Measurements from ENCODE around the gene SDF4.

DNA sequence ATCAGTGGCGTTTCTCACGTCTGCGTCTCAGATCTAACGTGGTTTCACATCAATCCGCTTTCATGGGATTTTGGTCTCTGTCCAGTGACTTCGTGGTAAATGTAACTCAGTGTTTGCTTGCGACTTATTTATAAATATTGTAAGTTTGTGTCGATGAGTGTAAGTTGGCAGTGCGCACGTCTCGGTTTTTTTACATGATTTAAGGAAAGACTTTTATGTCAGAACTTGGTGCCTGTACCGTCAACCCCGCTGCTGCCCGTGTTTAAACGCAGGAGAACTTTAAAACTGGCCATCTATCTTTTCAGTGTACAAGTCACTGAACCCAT lies 1.7 kb upstream of the SDF4 start:
- TF ChIP-seq RBFOX2 (IDR thresholded peaks at IDR 0.05; ENCODE audit: low read depth, low read length) (no peak), RFX5 (IDR thresholded peaks at IDR 0.05; ENCODE audit: low read depth, low read length) (no peak), HCFC1 (IDR thresholded peaks at IDR 0.05; ENCODE audit: low read depth, low read length) (no peak), NFRKB (IDR thresholded peaks at IDR 0.05) (no peak), ZFP36L1 (CRISPR knock-in tag; IDR thresholded peaks at IDR 0.05) (no peak)
- TF ChIP-seq, protein P1, sequence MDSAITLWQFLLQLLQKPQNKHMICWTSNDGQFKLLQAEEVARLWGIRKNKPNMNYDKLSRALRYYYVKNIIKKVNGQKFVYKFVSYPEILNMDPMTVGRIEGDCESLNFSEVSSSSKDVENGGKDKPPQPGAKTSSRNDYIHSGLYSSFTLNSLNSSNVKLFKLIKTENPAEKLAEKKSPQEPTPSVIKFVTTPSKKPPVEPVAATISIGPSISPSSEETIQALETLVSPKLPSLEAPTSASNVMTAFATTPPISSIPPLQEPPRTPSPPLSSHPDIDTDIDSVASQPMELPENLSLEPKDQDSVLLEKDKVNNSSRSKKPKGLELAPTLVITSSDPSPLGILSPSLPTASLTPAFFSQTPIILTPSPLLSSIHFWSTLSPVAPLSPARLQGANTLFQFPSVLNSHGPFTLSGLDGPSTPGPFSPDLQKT (CRISPR knock-in tag; IDR thresholded peaks at IDR 0.05; ENCODE audit: borderline replicate concordance), result no peak
